Spinal cord (tissue), 10 donors: ENCODE data around the gene LRRC4B. TPM values are rescaled to one million over a fixed set of nuclear protein-coding genes. Genes with fewer than 3 reads are reported as not detected.

Experiments used
- DNase-seq, 6 donors: peaks; one replicate each; pipeline versions ENCODE4 v3.0.0 to v3.0.0-alpha.2; 2013 to 2015; ENCODE audit warnings: low spot score in 6 of 6, low read depth in 4 of 6
- H3K27ac ChIP-seq: one replicate; pipeline ENCODE4 v1.5.1; 2013; ENCODE audit warnings: low read depth, low read length, control low read depth
- H3K27me3 ChIP-seq: one replicate; pipeline ENCODE4 v1.6.1; 2013; ENCODE audit warnings: low read length; ENCODE audit not compliant: control insufficient read depth, insufficient read depth
- H3K36me3 ChIP-seq: one replicate; pipeline ENCODE4 v1.6.1; 2013; ENCODE audit warnings: low read length; ENCODE audit not compliant: control insufficient read depth, insufficient read depth
- H3K4me1 ChIP-seq: one replicate; pipeline ENCODE4 v1.6.1; 2013; ENCODE audit warnings: low read length; ENCODE audit not compliant: control insufficient read depth, insufficient read depth
- H3K4me3 ChIP-seq: one replicate; pipeline ENCODE4 v1.5.1; 2013; ENCODE audit warnings: low read depth, low read length, control low read depth
- H3K9me3 ChIP-seq: one replicate; pipeline ENCODE4 v1.6.1; 2013; ENCODE audit warnings: low read length; ENCODE audit not compliant: control insufficient read depth, insufficient read depth
- WGBS: methylation state at CpG from one replicate; pipeline ENCODE4 v1.1.5; 2013; ENCODE audit warnings: missing lambda C conversion rate; ENCODE audit not compliant: insufficient coverage; 5-methylcytosine and 5-hydroxymethylcytosine counted together
- polyA plus RNA-seq, 2 donors: library from polyadenylated mRNA; unstranded; fragments of 120-200 nt; gene quantifications; one replicate each; pipeline ENCODE4 v1.2.1, GENCODE V29; 2013; ENCODE audit not compliant: insufficient read length in 2 of 2
- total RNA-seq, 2 donors: library from RNA; depleted of rRNA in 1 of 2; stranded (reverse); fragments of 120-200 nt in 1 of 2; fragments of >200 nt in 1 of 2; gene quantifications; one replicate each; pipeline versions ENCODE4 v1.2.3 to v1.2.4, GENCODE V29; 2013 to 2014
- donor health status: healthy.

The LRRC4B gene
- total and polyA plus RNA-seq, 4 donors: 30.4 to 209 (median 132) TPM

DNA sequence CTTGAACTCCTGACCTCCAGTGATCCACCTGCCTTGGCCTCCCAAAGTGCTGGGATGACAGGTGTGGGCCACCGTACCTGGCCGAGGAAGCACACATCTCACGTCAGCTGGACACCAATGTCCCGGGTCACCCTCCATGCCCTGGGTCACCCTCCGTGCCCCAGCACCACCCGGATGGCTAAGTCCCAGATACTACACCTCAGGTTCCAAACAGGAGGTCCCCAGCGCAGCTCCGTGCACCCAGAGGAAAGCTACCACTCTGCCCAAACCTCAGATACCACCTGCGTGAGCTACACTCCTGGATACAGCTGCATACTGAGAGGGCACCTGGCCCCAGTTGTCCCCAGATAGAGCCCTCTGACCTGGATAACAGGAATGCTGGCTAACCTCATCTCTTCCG is 14.0 kb downstream of the LRRC4B start:
- 91% methylated on average over 10 of the region's 10 CpGs for WGBS
- Histone ChIP-seq H3K27ac (no peak overlapping the region), H3K9me3 (no peaks in the 10 kb centered on the region), H3K27me3 (no peaks in the 10 kb centered on the region), H3K36me3 (peaks cover 55% of the 10 kb centered on the region), H3K4me3 (no peak overlapping the region), H3K4me1 (peaks cover 80% of the 10 kb centered on the region)
- DNase-seq: no peak

DNA sequence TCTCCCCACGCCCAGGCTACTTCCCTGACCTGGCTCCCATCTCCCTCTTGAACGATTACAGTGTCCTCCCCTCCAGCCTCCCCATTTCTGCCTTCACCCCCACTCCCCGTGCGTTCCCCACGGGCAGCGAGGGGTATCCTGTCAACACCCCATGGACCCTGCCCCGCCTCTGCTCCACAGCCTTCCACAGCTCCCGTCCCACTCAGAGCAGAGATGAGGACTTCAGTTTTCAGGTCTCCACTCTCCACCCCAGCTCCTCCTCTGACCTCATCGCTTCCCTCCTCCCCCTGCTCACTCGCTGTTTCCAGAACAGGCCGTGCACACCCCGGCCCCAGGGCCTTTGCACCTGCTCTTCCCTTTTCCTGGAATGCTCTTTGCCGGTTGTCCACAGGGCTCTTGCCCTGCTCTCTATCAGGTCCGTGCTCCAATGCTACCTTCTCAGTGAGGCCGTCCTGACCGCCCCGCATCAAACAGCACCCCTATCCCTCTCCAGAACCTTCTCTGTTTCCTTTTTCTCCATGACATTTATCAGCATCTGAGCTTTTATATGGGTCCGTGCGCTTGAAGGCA is 15.0 kb downstream of the LRRC4B start:
- no peak for DNase-seq
- 83% methylated on average over 18 of the region's 19 CpGs for WGBS
- Histone ChIP-seq H3K27ac (no peak overlapping the region), H3K4me3 (no peak overlapping the region), H3K9me3 (no peaks in the 10 kb centered on the region), H3K27me3 (no peaks in the 10 kb centered on the region), H3K4me1 (peaks cover 80% of the 10 kb centered on the region), H3K36me3 (peaks cover 55% of the 10 kb centered on the region)

DNA sequence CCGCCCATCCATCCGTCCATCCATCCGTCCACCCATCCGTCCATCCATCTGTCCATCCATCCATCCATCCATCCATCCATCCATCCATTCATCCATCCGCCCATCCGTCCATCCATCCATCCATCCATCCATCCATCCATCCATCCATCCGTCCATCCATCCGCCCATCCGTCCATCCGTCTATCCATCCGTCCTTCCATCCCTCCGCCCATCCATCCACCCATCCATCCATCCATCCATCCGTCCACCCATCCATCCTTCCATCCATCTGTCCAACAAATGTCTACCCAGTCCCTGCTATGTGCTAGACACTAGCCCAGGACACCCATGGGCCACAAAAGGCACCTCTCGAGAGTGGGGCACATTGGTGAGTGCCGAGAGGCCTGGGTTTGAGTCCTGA is 15.7 kb downstream of the LRRC4B start:
- no peak overlapping the region for H3K4me3 ChIP-seq
- H3K9me3 ChIP-seq: no peaks in the 10 kb centered on the region
- H3K27ac ChIP-seq: no peak overlapping the region
- WGBS: 63% methylated on average over 14 of the region's 15 CpGs
- H3K4me1 ChIP-seq: peaks cover 85% of the 10 kb centered on the region
- peaks cover 59% of the 10 kb centered on the region for H3K36me3 ChIP-seq
- DNase-seq: no peak
- no peaks in the 10 kb centered on the region for H3K27me3 ChIP-seq

DNA sequence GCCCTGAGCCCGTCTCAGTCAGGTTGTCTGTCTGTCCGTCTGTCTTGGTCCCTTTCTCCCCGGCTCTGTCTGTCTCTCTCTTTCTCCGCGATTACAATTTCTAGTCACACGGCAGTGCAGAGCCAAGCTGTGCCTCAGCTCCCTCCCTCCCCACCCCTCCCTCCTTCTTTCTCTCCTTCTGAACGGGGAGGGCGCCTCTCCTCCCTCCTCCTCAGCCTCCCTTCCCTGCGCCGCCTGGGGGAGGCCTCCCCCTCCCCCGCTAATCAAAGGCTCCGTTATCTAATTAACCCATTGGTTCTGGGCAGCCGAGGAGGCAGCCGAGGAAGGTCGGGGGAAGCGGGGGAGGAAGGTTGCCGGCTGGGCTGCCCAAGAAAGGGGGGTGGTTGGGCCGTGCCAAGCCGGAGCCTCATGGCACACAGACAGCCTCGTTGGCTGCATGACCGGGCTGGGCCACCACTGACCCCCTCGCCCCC is 16.5 kb downstream of the LRRC4B start:
- 0% methylated on average over 10 of the region's 22 CpGs for WGBS
- Histone ChIP-seq H3K9me3 (no peaks in the 10 kb centered on the region), H3K27ac (peak overlapping the region; percentile 84), H3K36me3 (peaks cover 62% of the 10 kb centered on the region), H3K4me1 (peaks cover 86% of the 10 kb centered on the region), H3K27me3 (no peaks in the 10 kb centered on the region), H3K4me3 (peak overlapping the region; percentile 60)
- peak in 5 of 6 donors; percentile 64 to 95 (median 76) for DNase-seq

DNA sequence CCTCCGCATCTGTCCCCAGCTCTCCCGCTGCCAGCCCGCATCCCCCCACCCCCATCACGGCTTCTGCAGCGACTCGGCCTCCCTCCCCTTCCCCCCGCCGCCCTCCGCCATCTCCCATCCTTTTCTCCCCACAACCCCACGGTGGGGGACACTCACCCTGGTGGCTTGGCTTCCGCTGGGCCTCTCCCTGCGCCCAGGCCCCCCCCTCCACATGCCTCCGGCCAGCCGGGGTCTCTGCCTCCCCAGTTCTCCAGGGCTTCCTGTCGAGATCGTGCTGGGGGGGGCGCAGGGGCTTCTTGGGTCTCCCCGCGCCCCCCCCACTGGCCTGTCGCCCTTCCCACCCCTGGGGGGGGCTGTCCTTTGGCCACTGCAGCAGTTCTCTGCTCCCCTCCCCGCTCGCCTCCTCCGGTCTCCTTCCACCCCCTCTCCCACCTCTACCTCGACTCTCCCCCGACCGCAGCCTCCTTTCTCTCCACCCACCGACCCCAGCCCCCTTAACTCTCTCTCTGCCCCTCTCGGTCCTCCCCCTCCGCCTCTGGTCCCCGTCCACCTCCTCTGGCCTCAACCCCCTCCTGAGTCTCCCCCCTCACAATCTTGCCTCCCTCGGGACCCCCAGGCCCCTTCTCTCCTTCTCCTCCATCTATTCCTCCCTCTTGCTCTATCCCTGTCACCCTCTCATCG is 17.1 kb downstream of the LRRC4B start:
- WGBS: 1% methylated on average over 25 of the region's 32 CpGs
- DNase-seq: peak in 2 of 6 donors; percentile 60 to 67
- H3K9me3 ChIP-seq: no peaks in the 10 kb centered on the region
- H3K27me3 ChIP-seq: no peaks in the 10 kb centered on the region
- H3K4me3 ChIP-seq: peak overlapping the region; percentile 60
- H3K36me3 ChIP-seq: peaks cover 63% of the 10 kb centered on the region
- peak overlapping the region; percentile 84 for H3K27ac ChIP-seq
- H3K4me1 ChIP-seq: peaks cover 86% of the 10 kb centered on the region

DNA sequence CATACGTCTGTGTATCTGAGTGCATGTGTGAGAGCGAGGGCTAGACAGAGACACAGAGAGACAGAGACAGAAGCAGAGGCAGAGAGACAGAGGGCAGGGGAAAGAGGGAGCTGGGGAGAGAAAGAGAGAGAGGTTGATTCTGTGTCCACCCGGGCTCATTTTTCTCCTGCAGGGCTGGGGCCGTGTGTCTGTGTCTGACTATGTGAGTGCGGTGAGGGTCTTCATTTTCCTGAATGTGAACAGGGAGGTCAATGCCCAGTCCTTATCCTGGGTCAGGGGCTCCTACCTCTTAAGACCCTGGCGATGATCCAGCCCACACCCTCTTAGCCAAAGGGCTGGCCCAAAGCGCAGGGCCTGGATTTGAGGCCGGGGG is 17.7 kb downstream of the LRRC4B start:
- peaks cover 81% of the 10 kb centered on the region for H3K4me1 ChIP-seq

DNA sequence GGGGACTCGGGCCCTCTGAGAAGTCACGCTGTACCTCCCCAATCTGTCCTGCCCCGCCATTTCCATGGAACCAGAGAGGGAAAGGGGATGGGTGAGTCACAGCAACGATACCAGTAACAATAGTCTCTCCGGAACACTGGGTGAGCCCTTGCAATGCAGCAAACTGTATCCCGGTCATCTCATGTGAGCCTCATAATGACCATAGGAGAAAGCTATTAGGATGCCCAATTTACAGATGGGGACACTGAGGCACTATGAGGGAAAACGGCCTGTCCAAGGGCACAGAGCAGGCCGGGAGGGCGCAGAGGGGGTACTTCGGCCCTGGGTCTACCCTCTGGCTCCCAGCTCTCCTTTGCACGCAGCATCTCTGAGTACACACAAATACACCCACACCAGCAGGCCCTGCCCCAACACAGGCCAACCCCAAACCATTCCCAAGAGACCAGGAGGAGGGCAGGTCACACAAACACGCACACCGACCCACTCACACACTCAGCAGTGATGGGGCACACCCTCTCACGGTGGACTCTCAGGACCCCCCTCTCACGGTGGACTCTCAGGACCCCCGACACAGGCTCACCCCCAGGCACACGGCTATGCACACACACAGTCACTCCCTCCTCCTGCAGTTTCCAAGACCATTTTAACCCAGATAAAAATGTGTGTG is 18.2 kb downstream of the LRRC4B start:
- 51% methylated on average over 6 of the region's 17 CpGs for WGBS
- DNase-seq: no peak
- no peaks in the 10 kb centered on the region for H3K27me3 ChIP-seq
- H3K36me3 ChIP-seq: peaks cover 59% of the 10 kb centered on the region
- peak overlapping the region; percentile 17 for H3K27ac ChIP-seq
- peak overlapping the region; percentile 60 for H3K4me3 ChIP-seq
- H3K9me3 ChIP-seq: no peaks in the 10 kb centered on the region
- H3K4me1 ChIP-seq: peaks cover 76% of the 10 kb centered on the region

More for the DNA sequence above, 17.7 kb downstream of the LRRC4B start:
- 12% methylated on average over 6 of the region's 8 CpGs for WGBS
- Histone ChIP-seq H3K27ac (peak overlapping the region; percentile 17), H3K27me3 (no peaks in the 10 kb centered on the region), H3K4me3 (peak overlapping the region; percentile 60), H3K36me3 (peaks cover 63% of the 10 kb centered on the region), H3K9me3 (no peaks in the 10 kb centered on the region)
- peak in 2 of 6 donors; percentile 43 to 49 for DNase-seq

DNA sequence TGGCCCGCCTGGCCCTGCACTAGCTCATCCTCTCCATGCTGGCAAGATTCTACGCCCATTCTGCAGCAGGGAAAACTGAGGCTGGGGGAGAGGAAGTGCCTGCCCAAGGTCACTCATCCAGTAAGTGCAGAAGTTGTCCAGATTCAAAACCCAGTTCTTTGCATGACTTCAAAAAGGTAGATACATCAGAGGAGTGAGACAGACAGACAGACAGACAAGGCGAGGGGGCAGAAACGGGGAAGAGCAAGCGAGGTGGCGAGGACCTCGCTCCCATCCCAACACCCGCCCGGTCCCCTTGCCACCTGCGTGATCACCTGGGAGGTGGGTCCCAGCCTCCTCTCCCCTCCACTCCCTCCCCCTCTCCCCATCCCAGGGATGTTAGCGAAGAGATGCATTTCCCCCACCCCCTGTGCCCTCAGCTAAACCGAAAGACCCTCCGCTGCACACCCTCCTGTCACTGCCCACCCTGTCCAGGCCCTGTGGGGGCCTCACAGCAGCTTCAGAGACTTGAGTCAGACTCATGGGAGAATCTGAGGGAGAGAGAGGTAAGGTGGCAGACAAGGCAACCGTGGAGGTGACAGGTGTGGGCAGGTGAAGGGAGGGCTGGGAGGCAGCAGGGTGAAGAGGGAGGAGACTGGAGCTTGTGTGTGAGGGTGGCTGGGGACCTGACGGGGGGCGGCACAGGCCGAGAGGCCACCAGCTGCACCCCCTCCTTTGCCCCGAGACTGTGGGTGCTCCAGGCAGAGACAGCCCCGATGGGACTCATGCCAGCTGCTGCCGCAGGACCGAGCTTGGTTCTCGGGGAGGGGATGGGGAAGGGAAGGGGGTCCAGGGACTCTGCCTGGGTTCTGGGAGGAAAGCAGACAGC is 18.9 kb downstream of the LRRC4B start:
- no peaks in the 10 kb centered on the region for H3K9me3 ChIP-seq
- peak overlapping the region; percentile 60 for H3K4me3 ChIP-seq
- peaks cover 54% of the 10 kb centered on the region for H3K36me3 ChIP-seq
- WGBS: 53% methylated on average over 17 of the region's 22 CpGs
- H3K4me1 ChIP-seq: peaks cover 71% of the 10 kb centered on the region
- DNase-seq: no peak
- no peaks in the 10 kb centered on the region for H3K27me3 ChIP-seq
- H3K27ac ChIP-seq: no peak overlapping the region
